Esophagus (tissue), 2 donors: ENCODE measurements around the gene SLC4A7. TPM values are rescaled to one million over a fixed set of nuclear protein-coding genes. Genes with fewer than 3 reads are reported as not detected.

Source experiments
- H3K27ac ChIP-seq, 2 donors: one replicate each; pipeline ENCODE4 v1.5.1; 2013; ENCODE audit warnings: low read depth in 2 of 2, mild to moderate bottlenecking in 2 of 2, inconsistent platforms in 1 of 2, low read length in 1 of 2, moderate library complexity in 1 of 2
- H3K27me3 ChIP-seq, 2 donors: one replicate each; pipeline ENCODE4 v1.6.1; 2013; ENCODE audit warnings: low read length in 2 of 2, control low read depth in 1 of 2, mild to moderate bottlenecking in 1 of 2; ENCODE audit not compliant: insufficient read depth in 2 of 2, control insufficient read depth in 1 of 2
- H3K36me3 ChIP-seq, 2 donors: one replicate each; pipeline ENCODE4 v1.6.1; 2013; ENCODE audit warnings: low read length in 1 of 2; ENCODE audit not compliant: control insufficient read depth in 2 of 2, insufficient read depth in 2 of 2
- H3K4me1 ChIP-seq, 2 donors: one replicate each; pipeline ENCODE4 v1.6.1; 2013; ENCODE audit warnings: low read length in 1 of 2; ENCODE audit not compliant: control insufficient read depth in 2 of 2, insufficient read depth in 2 of 2
- H3K4me3 ChIP-seq, 2 donors: one replicate each; pipeline ENCODE4 v1.5.1; 2013; ENCODE audit warnings: low read length in 2 of 2, mild to moderate bottlenecking in 2 of 2, low read depth in 1 of 2, moderate library complexity in 1 of 2
- H3K9me3 ChIP-seq, 2 donors: one replicate each; pipeline ENCODE4 v1.6.1; 2013; ENCODE audit warnings: mild to moderate bottlenecking in 2 of 2, low read depth in 1 of 2, low read length in 1 of 2, moderate library complexity in 1 of 2; ENCODE audit not compliant: control insufficient read depth in 2 of 2, insufficient read depth in 1 of 2
- WGBS, 2 donors: extraction: QIAGEN DNeasy Blood & Tissue Kit; methylation state at CpG; one replicate each; pipeline ENCODE4 v1.1.7; 2013; 5-methylcytosine and 5-hydroxymethylcytosine counted together
- polyA plus RNA-seq, 2 donors: library from polyadenylated mRNA; stranded (reverse); fragments of 200-250 nt; gene quantifications; one replicate each; pipeline ENCODE4 v1.2.3, GENCODE V29; 2013
- donor health status: healthy with polysubstance abuse.
- donor health status: Bipolar disorder and iron deficiency.

The SLC4A7 gene
- polyA plus RNA-seq, 2 donors: 3.1 to 3.5 TPM

DNA sequence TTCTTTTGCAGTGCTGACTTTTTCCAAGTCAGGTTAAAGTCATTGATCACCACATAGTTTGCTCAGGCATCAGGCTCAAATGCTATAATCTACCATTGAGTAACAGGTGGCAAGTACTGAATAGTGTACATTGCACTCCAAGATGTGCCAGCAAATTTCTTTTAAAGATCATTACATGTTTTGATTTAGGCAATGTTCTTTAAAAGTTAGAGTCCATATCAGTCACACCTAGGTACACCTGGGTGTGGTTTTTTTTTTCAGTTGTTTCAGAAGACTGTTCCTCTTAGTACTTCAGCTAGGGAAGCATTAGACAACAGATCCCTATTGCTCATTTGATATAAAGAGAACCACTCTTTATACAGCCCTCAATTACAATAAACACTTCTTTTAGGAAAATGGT lies 10.6 kb upstream of the SLC4A7 start:
- Histone ChIP-seq H3K4me3 (no peak overlapping the region), H3K4me1 (no peaks in the 10 kb centered on the region), H3K9me3 (no peaks in the 10 kb centered on the region), H3K27me3 (no peaks in the 10 kb centered on the region), H3K36me3 (no peaks in the 10 kb centered on the region), H3K27ac (no peak overlapping the region)

DNA sequence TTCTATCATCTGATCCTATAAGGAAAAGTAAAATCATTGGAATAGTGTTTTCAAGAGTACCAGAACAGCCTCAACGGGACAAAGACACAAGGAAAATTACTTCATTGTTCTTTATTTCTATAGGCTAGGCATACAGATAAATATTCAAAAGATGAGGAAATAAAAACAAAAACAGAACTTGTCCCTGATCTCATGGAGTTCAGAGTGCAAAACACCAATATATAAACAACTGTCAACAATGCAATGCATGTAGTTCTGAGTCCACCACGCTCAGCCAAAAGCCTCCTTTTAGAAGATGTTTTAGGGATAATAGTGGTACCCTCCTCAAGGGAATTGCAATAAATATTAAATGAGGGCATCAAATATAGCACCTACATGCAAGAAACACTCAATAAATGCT lies 4.6 kb upstream of the SLC4A7 start:
- no peaks in the 10 kb centered on the region for H3K36me3 ChIP-seq
- 93 to 94% methylated on average over 2 of the region's 2 CpGs for WGBS, 2 donors

GRCh38 chr3:27487383-27487782 lies 3.2 kb upstream of the SLC4A7 start:
- Histone ChIP-seq H3K9me3 (no peaks in the 10 kb centered on the region), H3K36me3 (no peaks in the 10 kb centered on the region), H3K4me3 (no peak overlapping the region), H3K4me1 (no peaks in the 10 kb centered on the region), H3K27ac (no peak overlapping the region), H3K27me3 (no peaks in the 10 kb centered on the region)
- 33 to 47% methylated on average over 1 of the region's 1 CpG for WGBS, 2 donors

More for the DNA sequence above, 4.6 kb upstream of the SLC4A7 start:
- Histone ChIP-seq H3K27ac (no peak overlapping the region), H3K27me3 (no peaks in the 10 kb centered on the region), H3K4me3 (no peak overlapping the region), H3K4me1 (no peaks in the 10 kb centered on the region), H3K9me3 (no peaks in the 10 kb centered on the region)

DNA sequence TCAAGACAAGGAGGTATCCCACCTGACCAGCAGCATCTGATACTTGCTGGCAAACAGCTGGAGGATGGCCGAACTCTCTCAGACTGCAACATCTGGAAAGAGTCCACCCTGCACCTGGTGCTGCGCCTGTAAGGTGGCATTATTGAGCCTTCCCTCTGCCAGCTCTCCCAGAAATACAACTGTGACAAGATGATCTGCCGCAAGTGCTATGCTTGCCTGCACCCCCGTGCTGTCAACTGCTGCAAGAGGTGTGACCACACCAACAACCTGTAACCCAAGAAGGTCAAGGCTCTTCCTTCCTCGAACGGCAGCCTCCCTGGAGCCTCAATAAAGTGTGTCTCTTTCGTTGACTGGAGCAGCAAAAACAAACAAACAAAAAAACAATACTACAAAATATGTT lies 2.2 kb upstream of the SLC4A7 start:
- no peaks in the 10 kb centered on the region for H3K9me3 ChIP-seq
- H3K4me1 ChIP-seq: no peaks in the 10 kb centered on the region
- 82 to 89% methylated on average over 7 of the region's 7 CpGs for WGBS, 2 donors
- no peaks in the 10 kb centered on the region for H3K36me3 ChIP-seq
- H3K27me3 ChIP-seq: no peaks in the 10 kb centered on the region
- H3K4me3 ChIP-seq: no peak overlapping the region
- no peak overlapping the region for H3K27ac ChIP-seq

DNA sequence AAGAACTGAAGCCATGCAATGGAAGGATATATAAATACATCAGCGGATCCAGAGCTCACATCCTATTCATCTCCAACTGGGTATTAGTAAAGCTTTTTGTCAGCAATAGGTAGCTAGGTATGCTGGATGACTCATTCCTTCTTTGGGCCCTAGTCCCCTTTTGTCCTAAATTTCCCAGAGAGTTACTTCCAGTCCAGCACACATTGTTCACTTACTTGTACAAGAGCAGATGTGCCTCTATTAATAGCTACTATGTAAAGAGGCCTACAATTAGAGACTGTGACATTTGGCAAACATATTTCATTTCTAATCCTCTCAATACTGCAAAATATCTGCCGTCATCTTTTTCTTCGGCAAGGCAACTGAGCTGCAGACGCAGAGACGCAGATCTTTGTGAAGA lies 1.7 kb upstream of the SLC4A7 start:
- no peaks in the 10 kb centered on the region for H3K9me3 ChIP-seq
- no peaks in the 10 kb centered on the region for H3K27me3 ChIP-seq
- WGBS, 2 donors: 56 to 81% methylated on average over 5 of the region's 5 CpGs
- no peak overlapping the region for H3K27ac ChIP-seq
- H3K36me3 ChIP-seq: no peaks in the 10 kb centered on the region
- no peak overlapping the region for H3K4me3 ChIP-seq
- H3K4me1 ChIP-seq: no peaks in the 10 kb centered on the region

- H3K4me3 ChIP-seq: peak overlapping the region; percentile 73 to 91
- H3K27ac ChIP-seq: peak overlapping the region; percentile 86 to 91
- no peaks in the 10 kb centered on the region for H3K27me3 ChIP-seq
- no peaks in the 10 kb centered on the region for H3K36me3 ChIP-seq
- 0 to 1% methylated on average over 41 to 75 of the region's 75 CpGs for WGBS, 2 donors
- H3K4me1 ChIP-seq: no peaks in the 10 kb centered on the region
- no peaks in the 10 kb centered on the region for H3K9me3 ChIP-seq
These were observed 818 bp downstream of the SLC4A7 start for GRCh38 chr3:27483117-27484014.

GRCh38 chr3:27479806-27480543 lies 4.2 kb downstream of the SLC4A7 start:
- no peaks in the 10 kb centered on the region for H3K9me3 ChIP-seq
- H3K4me1 ChIP-seq: no peaks in the 10 kb centered on the region
- no peaks in the 10 kb centered on the region for H3K36me3 ChIP-seq
- H3K4me3 ChIP-seq: no peak overlapping the region
- WGBS, 2 donors: 85 to 86% methylated on average over 2 of the region's 2 CpGs
- no peak overlapping the region for H3K27ac ChIP-seq
- no peaks in the 10 kb centered on the region for H3K27me3 ChIP-seq

- Histone ChIP-seq H3K27ac (no peak overlapping the region), H3K36me3 (no peaks in the 10 kb centered on the region), H3K4me1 (no peaks in the 10 kb centered on the region), H3K9me3 (no peaks in the 10 kb centered on the region), H3K27me3 (no peaks in the 10 kb centered on the region), H3K4me3 (no peak overlapping the region)
- 70 to 91% methylated on average over 6 of the region's 6 CpGs for WGBS, 2 donors
These were observed 12.1 kb downstream of the SLC4A7 start for GRCh38 chr3:27471923-27472550.

GRCh38 chr3:27468283-27468886 lies 15.8 kb downstream of the SLC4A7 start:
- Histone ChIP-seq H3K4me3 (no peak overlapping the region), H3K4me1 (no peaks in the 10 kb centered on the region), H3K27ac (no peak overlapping the region), H3K27me3 (no peaks in the 10 kb centered on the region), H3K36me3 (no peaks in the 10 kb centered on the region), H3K9me3 (no peaks in the 10 kb centered on the region)
- 92% methylated on average over 5 of the region's 5 CpGs for WGBS, 2 donors
